NT2/D1 (cell line): ENCODE data around the gene HTT.

Experiments
- SUZ12 ChIP-seq: IDR thresholded peaks from 2 replicates; pipeline ENCODE4 v1.6.1; 2011; ENCODE audit not compliant: insufficient read length, insufficient read depth; ENCODE audit errors: extremely low read depth
- YY1 ChIP-seq: IDR thresholded peaks from 2 replicates; pipeline ENCODE4 v1.6.1; 2011; ENCODE audit not compliant: insufficient read length, insufficient read depth
- ZNF274 ChIP-seq: IDR thresholded peaks from 2 replicates; pipeline ENCODE4 v1.6.1; 2011; ENCODE audit warnings: mild to moderate bottlenecking, low read depth, low read length

GRCh38 chr4:3036131-3036952, 38.1 kb upstream of the HTT start:
- TF ChIP-seq YY1 (no peak), SUZ12 (no peak), ZNF274 (no peak)
